ENCODE measurements around the gene ADA.

Gene ADA

DNA sequence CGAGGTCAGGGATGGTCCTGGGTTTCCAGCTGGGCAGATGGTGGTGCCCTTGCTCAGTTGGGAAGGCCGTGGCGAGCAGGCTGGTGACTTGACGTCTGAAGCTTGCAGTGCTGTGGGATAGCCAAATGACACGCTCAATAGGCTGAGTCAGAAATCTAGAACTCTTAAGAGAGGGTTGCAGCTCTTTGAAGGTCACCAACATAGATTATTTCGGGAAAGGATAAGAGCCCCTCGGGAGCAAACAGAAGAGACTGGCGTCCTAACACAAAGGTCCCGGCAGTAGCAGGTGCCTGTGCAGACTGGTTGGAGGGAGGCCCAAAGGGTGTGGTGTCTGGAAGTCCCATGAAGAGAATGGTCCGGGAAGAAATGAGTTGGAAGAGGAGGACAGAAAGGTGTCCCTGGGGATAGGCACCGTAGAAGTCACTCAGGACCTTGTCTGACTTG, 50.7 kb downstream of the ADA start:
- no peak for DNase-seq (ENCODE audit: low read depth, low spot score)
- Histone ChIP-seq H3K4me1 (ENCODE audit: control insufficient read depth, insufficient read depth, low read length) (peaks cover 10% of the 10 kb centered on the region), H3K27me3 (ENCODE audit: control insufficient read depth, insufficient read depth, low read length) (no peaks in the 10 kb centered on the region), H3K36me3 (ENCODE audit: control insufficient read depth, insufficient read depth, low read length) (no peaks in the 10 kb centered on the region), H3K27ac (ENCODE audit: low read length) (no peak overlapping the region), H3K4me3 (ENCODE audit: low read length) (no peak overlapping the region), H3K9me3 (ENCODE audit: control insufficient read depth, insufficient read depth, low read length) (no peaks in the 10 kb centered on the region)
- no CpG with 5 or more reads among the region's 11 CpGs for WGBS (ENCODE audit: insufficient coverage, insufficient read length)

DNA sequence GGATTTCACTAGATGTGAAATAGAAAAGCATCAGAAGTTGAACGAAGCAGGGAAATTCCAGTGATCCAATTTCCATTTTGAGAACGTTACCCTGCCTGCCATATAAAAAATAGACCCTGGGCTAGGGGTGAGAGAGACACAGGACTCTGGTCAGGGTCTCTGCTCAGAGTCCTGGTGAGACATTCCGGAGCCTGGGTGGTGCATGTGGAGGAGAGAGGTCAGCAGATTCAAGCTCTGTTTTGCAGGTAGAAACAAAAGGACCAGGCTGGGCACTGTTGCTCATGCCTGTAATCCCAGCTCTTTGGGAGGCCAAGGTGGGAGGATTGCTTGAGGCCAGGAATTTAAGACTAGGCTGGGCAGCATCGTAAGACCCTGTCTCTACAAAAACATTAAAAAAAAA, 51.2 kb downstream of the ADA start:
- DNase-seq (ENCODE audit: low read depth, low spot score): no peak
- H3K9me3 ChIP-seq (ENCODE audit: control insufficient read depth, insufficient read depth, low read length): no peaks in the 10 kb centered on the region
- WGBS (ENCODE audit: insufficient coverage, insufficient read length): no CpG with 5 or more reads among the region's 4 CpGs
- H3K4me3 ChIP-seq (ENCODE audit: low read length): no peak overlapping the region
- no peaks in the 10 kb centered on the region for H3K36me3 ChIP-seq (ENCODE audit: control insufficient read depth, insufficient read depth, low read length)
- H3K27me3 ChIP-seq (ENCODE audit: control insufficient read depth, insufficient read depth, low read length): no peaks in the 10 kb centered on the region
- H3K4me1 ChIP-seq (ENCODE audit: control insufficient read depth, insufficient read depth, low read length): peaks cover 10% of the 10 kb centered on the region
- no peak overlapping the region for H3K27ac ChIP-seq (ENCODE audit: low read length)

DNA sequence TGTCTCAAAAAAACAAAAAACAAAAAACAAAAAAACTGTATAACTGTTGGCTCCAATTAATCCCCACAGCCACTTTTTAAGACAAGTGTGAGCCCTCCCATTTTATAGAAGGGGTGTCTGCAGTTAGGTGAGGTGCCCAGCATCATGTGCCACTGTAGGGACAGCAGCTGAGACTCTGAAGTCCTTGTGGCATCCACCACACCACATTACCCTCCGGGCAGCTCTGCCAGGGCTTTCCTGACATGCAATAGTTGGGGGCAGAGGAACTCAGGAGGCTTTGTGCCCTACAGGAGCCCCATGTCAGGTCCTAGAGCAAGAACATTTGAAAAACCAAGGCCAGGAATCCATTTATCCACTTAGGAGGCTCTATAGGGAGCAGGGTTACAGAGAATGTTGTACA, 51.8 kb downstream of the ADA start:
- Histone ChIP-seq H3K9me3 (ENCODE audit: control insufficient read depth, insufficient read depth, low read length) (no peaks in the 10 kb centered on the region), H3K4me3 (ENCODE audit: low read length) (no peak overlapping the region), H3K4me1 (ENCODE audit: control insufficient read depth, insufficient read depth, low read length) (peaks cover 10% of the 10 kb centered on the region), H3K27me3 (ENCODE audit: control insufficient read depth, insufficient read depth, low read length) (no peaks in the 10 kb centered on the region), H3K36me3 (ENCODE audit: control insufficient read depth, insufficient read depth, low read length) (no peaks in the 10 kb centered on the region), H3K27ac (ENCODE audit: low read length) (no peak overlapping the region)
- DNase-seq (ENCODE audit: low read depth, low spot score): no peak
- WGBS (ENCODE audit: insufficient coverage, insufficient read length): no CpG with 5 or more reads among the region's 1 CpG

GRCh38 chr20:44598423-44599305, 52.8 kb downstream of the ADA start:
- Histone ChIP-seq H3K9me3 (ENCODE audit: control insufficient read depth, insufficient read depth, low read length) (no peaks in the 10 kb centered on the region), H3K4me1 (ENCODE audit: control insufficient read depth, insufficient read depth, low read length) (peaks cover 10% of the 10 kb centered on the region), H3K27ac (ENCODE audit: low read length) (no peak overlapping the region), H3K36me3 (ENCODE audit: control insufficient read depth, insufficient read depth, low read length) (no peaks in the 10 kb centered on the region), H3K27me3 (ENCODE audit: control insufficient read depth, insufficient read depth, low read length) (no peaks in the 10 kb centered on the region), H3K4me3 (ENCODE audit: low read length) (no peak overlapping the region)
- WGBS (ENCODE audit: insufficient coverage, insufficient read length): no CpG with 5 or more reads among the region's 4 CpGs
- DNase-seq (ENCODE audit: low read depth, low spot score): no peak

- H3K4me1 ChIP-seq (ENCODE audit: control insufficient read depth, insufficient read depth, low read length): peaks cover 10% of the 10 kb centered on the region
- H3K9me3 ChIP-seq (ENCODE audit: control insufficient read depth, insufficient read depth, low read length): no peaks in the 10 kb centered on the region
- no peaks in the 10 kb centered on the region for H3K27me3 ChIP-seq (ENCODE audit: control insufficient read depth, insufficient read depth, low read length)
- no peak overlapping the region for H3K4me3 ChIP-seq (ENCODE audit: low read length)
- no peaks in the 10 kb centered on the region for H3K36me3 ChIP-seq (ENCODE audit: control insufficient read depth, insufficient read depth, low read length)
- no CpG with 5 or more reads among the region's 4 CpGs for WGBS (ENCODE audit: insufficient coverage, insufficient read length)
- DNase-seq (ENCODE audit: low read depth, low spot score): no peak
- H3K27ac ChIP-seq (ENCODE audit: low read length): no peak overlapping the region
Observed at GRCh38 chr20:44597930-44598329, 53.6 kb downstream of the ADA start.

- Histone ChIP-seq H3K27me3 (ENCODE audit: control insufficient read depth, insufficient read depth, low read length) (no peaks in the 10 kb centered on the region), H3K4me3 (ENCODE audit: low read length) (no peak overlapping the region), H3K9me3 (ENCODE audit: control insufficient read depth, insufficient read depth, low read length) (no peaks in the 10 kb centered on the region), H3K36me3 (ENCODE audit: control insufficient read depth, insufficient read depth, low read length) (no peaks in the 10 kb centered on the region), H3K4me1 (ENCODE audit: control insufficient read depth, insufficient read depth, low read length) (peaks cover 10% of the 10 kb centered on the region), H3K27ac (ENCODE audit: low read length) (no peak overlapping the region)
- WGBS (ENCODE audit: insufficient coverage, insufficient read length): no CpG with 5 or more reads among the region's 4 CpGs
- DNase-seq (ENCODE audit: low read depth, low spot score): no peak
Observed at GRCh38 chr20:44597516-44597915, 54.0 kb downstream of the ADA start.

DNA sequence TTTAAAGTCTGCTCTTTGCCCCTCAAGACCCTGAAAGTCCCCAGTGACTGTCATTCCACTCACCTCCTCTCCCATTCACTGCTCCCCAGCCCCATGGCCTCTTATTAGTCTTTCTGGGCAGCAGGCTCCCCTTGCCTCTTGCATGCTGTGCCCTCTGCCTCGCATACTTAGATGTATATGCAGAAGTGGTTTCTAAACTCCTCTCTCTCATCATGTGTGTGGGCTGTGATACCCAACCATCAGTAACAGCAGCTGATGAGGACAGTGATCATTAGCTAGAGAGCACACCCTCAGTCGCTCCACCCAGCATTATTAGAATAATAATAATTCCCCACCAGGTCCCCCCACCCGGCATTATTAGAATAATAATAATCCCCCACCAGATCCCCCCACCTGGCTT, 54.6 kb downstream of the ADA start:
- Histone ChIP-seq H3K9me3 (ENCODE audit: control insufficient read depth, insufficient read depth, low read length) (no peaks in the 10 kb centered on the region), H3K4me1 (ENCODE audit: control insufficient read depth, insufficient read depth, low read length) (peaks cover 10% of the 10 kb centered on the region), H3K27me3 (ENCODE audit: control insufficient read depth, insufficient read depth, low read length) (no peaks in the 10 kb centered on the region), H3K4me3 (ENCODE audit: low read length) (no peak overlapping the region), H3K36me3 (ENCODE audit: control insufficient read depth, insufficient read depth, low read length) (no peaks in the 10 kb centered on the region), H3K27ac (ENCODE audit: low read length) (no peak overlapping the region)
- DNase-seq (ENCODE audit: low read depth, low spot score): no peak
- WGBS (ENCODE audit: insufficient coverage, insufficient read length): no CpG with 5 or more reads among the region's 3 CpGs

- no peak overlapping the region for H3K4me3 ChIP-seq (ENCODE audit: low read length)
- no peak overlapping the region for H3K27ac ChIP-seq (ENCODE audit: low read length)
- H3K36me3 ChIP-seq (ENCODE audit: control insufficient read depth, insufficient read depth, low read length): no peaks in the 10 kb centered on the region
- WGBS (ENCODE audit: insufficient coverage, insufficient read length): no CpG with 5 or more reads among the region's 4 CpGs
- DNase-seq (ENCODE audit: low read depth, low spot score): no peak
- peaks cover 10% of the 10 kb centered on the region for H3K4me1 ChIP-seq (ENCODE audit: control insufficient read depth, insufficient read depth, low read length)
- H3K9me3 ChIP-seq (ENCODE audit: control insufficient read depth, insufficient read depth, low read length): no peaks in the 10 kb centered on the region
- no peaks in the 10 kb centered on the region for H3K27me3 ChIP-seq (ENCODE audit: control insufficient read depth, insufficient read depth, low read length)
Observed at GRCh38 chr20:44596010-44596409, 55.5 kb downstream of the ADA start.

GRCh38 chr20:44594730-44595129, 56.8 kb downstream of the ADA start:
- H3K4me1 ChIP-seq (ENCODE audit: control insufficient read depth, insufficient read depth, low read length): peaks cover 10% of the 10 kb centered on the region
- no peaks in the 10 kb centered on the region for H3K27me3 ChIP-seq (ENCODE audit: control insufficient read depth, insufficient read depth, low read length)
- H3K9me3 ChIP-seq (ENCODE audit: control insufficient read depth, insufficient read depth, low read length): no peaks in the 10 kb centered on the region
- no peak for DNase-seq (ENCODE audit: low read depth, low spot score)
- no peaks in the 10 kb centered on the region for H3K36me3 ChIP-seq (ENCODE audit: control insufficient read depth, insufficient read depth, low read length)
- no peak overlapping the region for H3K4me3 ChIP-seq (ENCODE audit: low read length)
- no peak overlapping the region for H3K27ac ChIP-seq (ENCODE audit: low read length)
- no CpG with 5 or more reads among the region's 1 CpG for WGBS (ENCODE audit: insufficient coverage, insufficient read length)

DNA sequence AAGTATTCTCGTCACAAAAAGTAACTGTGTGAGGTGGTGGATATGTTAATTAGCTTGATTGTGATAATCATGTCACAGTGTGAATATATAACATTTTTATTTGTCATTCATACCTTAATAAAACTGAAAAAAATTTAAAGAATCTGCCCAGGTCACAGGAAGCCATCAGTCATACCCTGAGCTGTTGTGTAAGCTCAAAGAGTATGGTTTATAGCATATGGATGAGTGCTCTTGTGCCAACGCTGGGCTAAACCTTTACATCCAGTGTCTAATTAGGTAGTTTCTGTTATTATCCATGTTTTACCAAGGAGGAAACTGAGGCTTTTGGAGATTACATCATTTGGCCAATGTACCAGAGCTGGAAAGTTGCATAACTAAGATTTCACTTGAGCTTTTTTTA, 57.7 kb downstream of the ADA start:
- no peak overlapping the region for H3K27ac ChIP-seq (ENCODE audit: low read length)
- no peak for DNase-seq (ENCODE audit: low read depth, low spot score)
- no CpG with 5 or more reads among the region's 2 CpGs for WGBS (ENCODE audit: insufficient coverage, insufficient read length)
- no peaks in the 10 kb centered on the region for H3K36me3 ChIP-seq (ENCODE audit: control insufficient read depth, insufficient read depth, low read length)
- no peaks in the 10 kb centered on the region for H3K9me3 ChIP-seq (ENCODE audit: control insufficient read depth, insufficient read depth, low read length)
- no peaks in the 10 kb centered on the region for H3K27me3 ChIP-seq (ENCODE audit: control insufficient read depth, insufficient read depth, low read length)
- peaks cover 10% of the 10 kb centered on the region for H3K4me1 ChIP-seq (ENCODE audit: control insufficient read depth, insufficient read depth, low read length)
- no peak overlapping the region for H3K4me3 ChIP-seq (ENCODE audit: low read length)

DNA sequence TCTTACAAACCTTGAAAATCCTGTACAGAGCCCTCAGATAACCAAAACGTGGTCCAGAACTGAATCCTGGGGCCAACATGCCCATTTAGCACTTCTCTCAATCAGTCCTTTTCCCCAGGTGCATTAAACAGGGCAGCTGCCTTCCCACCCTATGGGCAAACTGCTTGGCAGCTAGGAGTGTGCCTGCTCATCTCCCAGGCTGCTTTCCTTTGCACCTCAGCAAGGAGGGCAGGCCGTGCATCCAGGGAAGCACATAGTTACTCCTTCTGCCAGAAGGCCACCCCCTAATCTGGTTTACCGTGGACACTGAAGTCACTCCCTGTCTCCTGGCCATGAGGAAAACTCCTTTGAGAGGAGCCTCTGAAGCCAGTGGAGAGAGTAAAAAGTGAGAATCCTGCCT, 59.1 kb downstream of the ADA start:
- WGBS (ENCODE audit: insufficient coverage, insufficient read length): no CpG with 5 or more reads among the region's 3 CpGs
- Histone ChIP-seq H3K9me3 (ENCODE audit: control insufficient read depth, insufficient read depth, low read length) (no peaks in the 10 kb centered on the region), H3K4me3 (ENCODE audit: low read length) (no peak overlapping the region), H3K27ac (ENCODE audit: low read length) (no peak overlapping the region), H3K36me3 (ENCODE audit: control insufficient read depth, insufficient read depth, low read length) (no peaks in the 10 kb centered on the region), H3K27me3 (ENCODE audit: control insufficient read depth, insufficient read depth, low read length) (no peaks in the 10 kb centered on the region), H3K4me1 (ENCODE audit: control insufficient read depth, insufficient read depth, low read length) (peaks cover 3% of the 10 kb centered on the region; the same call in 1 of the 2 replicates)
- DNase-seq (ENCODE audit: low read depth, low spot score): no peak

All from iPS DF 6.9 (cell line).